ENCODE measurements around the gene ARHGAP15. TPM values are rescaled to one million over a fixed set of nuclear protein-coding genes. Genes with fewer than 3 reads are reported as not detected.

ARHGAP15 gene
- total and polyA plus RNA-seq, 7 experiments from 2014 or later = 164 to 311 (median 201) TPM

GRCh38 chr2:143545949-143546255, 416.7 kb downstream of the ARHGAP15 start:
- Mint-ChIP-seq H3K36me3 (peaks cover 7 to 39% (median 30%) of the 10 kb centered on the region in 5 donors), H3K4me1 (peaks cover 25 to 57% (median 49%) of the 10 kb centered on the region in 7 donors)
- CTCF ChIA-PET = no interaction called here

GRCh38 chr2:143548032-143548431, 418.8 kb downstream of the ARHGAP15 start:
- no peak for DNase-seq
- POLR2A ChIA-PET = interaction anchor here (0.7 kb wide), 1 partner anchor 35 kb away, joined by 4 read pairs; no protein-coding TSS in a partner anchor
- no peaks in the 10 kb centered on the region for H3K9me3 ChIP-seq (ENCODE audit: control insufficient read depth in 2 of 3, low read length in 3 of 3)
- CTCF ChIA-PET = no interaction called here
- no peak overlapping the region for H3K4me3 Mint-ChIP-seq
- no peaks in the 10 kb centered on the region for H3K36me3 ChIP-seq (ENCODE audit: control insufficient read depth in 2 of 3, insufficient read depth in 3 of 3, low read length in 3 of 3)
- no peak overlapping the region for H3K4me3 ChIP-seq (ENCODE audit: low read length)
- H3K9me3 Mint-ChIP-seq = peaks cover 0 to 2% (median 0%) of the 10 kb centered on the region in 11 donors
- H3K27me3 Mint-ChIP-seq = no peaks in the 10 kb centered on the region
- no peak for ATAC-seq
- intact Hi-C loops (cut with micrococcal nuclease) = no loop called here
- H3K4me1 ChIP-seq (ENCODE audit: control insufficient read depth in 2 of 2, insufficient read depth in 2 of 2, low read length in 2 of 2) = peaks cover 6 to 7% of the 10 kb centered on the region in 2 donors
- peaks cover 0 to 40% (median 22%) of the 10 kb centered on the region in 5 donors for H3K36me3 Mint-ChIP-seq
- H3K27ac ChIP-seq (ENCODE audit: low read depth, low read length) = no peak overlapping the region
- H3K27me3 ChIP-seq (ENCODE audit: control insufficient read depth in 2 of 2, insufficient read depth in 2 of 2, low read length in 2 of 2) = no peaks in the 10 kb centered on the region
- no peak overlapping the region for H3K27ac Mint-ChIP-seq
- peaks cover 19 to 46% (median 38%) of the 10 kb centered on the region in 7 donors for H3K4me1 Mint-ChIP-seq

More at GRCh38 chr2:143545949-143546255, 416.7 kb downstream of the ARHGAP15 start:
- peak overlapping the region in 2 of 9 donors; percentile 49 to 53 for H3K27ac Mint-ChIP-seq
- Histone ChIP-seq H3K27me3 (ENCODE audit: control insufficient read depth in 2 of 2, insufficient read depth in 2 of 2, low read length in 2 of 2) (no peaks in the 10 kb centered on the region), H3K4me3 (ENCODE audit: low read length) (no peak overlapping the region), H3K9me3 (ENCODE audit: control insufficient read depth in 2 of 3, low read length in 3 of 3) (no peaks in the 10 kb centered on the region), H3K4me1 (ENCODE audit: control insufficient read depth in 2 of 2, insufficient read depth in 2 of 2, low read length in 2 of 2) (peaks cover 6 to 7% of the 10 kb centered on the region in 2 donors), H3K36me3 (ENCODE audit: control insufficient read depth in 2 of 3, insufficient read depth in 3 of 3, low read length in 3 of 3) (no peaks in the 10 kb centered on the region), H3K27ac (ENCODE audit: low read depth, low read length) (no peak overlapping the region)
- H3K27me3 Mint-ChIP-seq = no peaks in the 10 kb centered on the region
- no peak for ATAC-seq
- intact Hi-C loops (cut with micrococcal nuclease) = loop anchor here in 1 of 2 donors (2.0 kb wide), 1 partner anchor 17 kb away; no protein-coding TSS in a partner anchor
- POLR2A ChIA-PET = no interaction called here
- no peak overlapping the region for H3K4me3 Mint-ChIP-seq
- H3K9me3 Mint-ChIP-seq = peaks cover 0 to 10% (median 2%) of the 10 kb centered on the region in 11 donors
- DNase-seq = no peak

- no peak overlapping the region for H3K27ac ChIP-seq (ENCODE audit: low read depth, low read length)
- H3K9me3 Mint-ChIP-seq = peaks cover 0 to 2% (median 0%) of the 10 kb centered on the region in 11 donors
- no peaks in the 10 kb centered on the region for H3K27me3 ChIP-seq (ENCODE audit: control insufficient read depth in 2 of 2, insufficient read depth in 2 of 2, low read length in 2 of 2)
- no peaks in the 10 kb centered on the region for H3K27me3 Mint-ChIP-seq
- no peaks in the 10 kb centered on the region for H3K4me1 ChIP-seq (ENCODE audit: control insufficient read depth in 2 of 2, insufficient read depth in 2 of 2, low read length in 2 of 2)
- DNase-seq = no peak
- H3K27ac Mint-ChIP-seq = peak overlapping the region in 2 of 9 donors; percentile 32 to 37
- POLR2A ChIA-PET = no interaction called here
- no peak overlapping the region for H3K4me3 Mint-ChIP-seq
- H3K36me3 Mint-ChIP-seq = peaks cover 0 to 49% (median 18%) of the 10 kb centered on the region in 5 donors
- no peaks in the 10 kb centered on the region for H3K9me3 ChIP-seq (ENCODE audit: control insufficient read depth in 2 of 3, low read length in 3 of 3)
- H3K4me1 Mint-ChIP-seq = peaks cover 9 to 24% (median 14%) of the 10 kb centered on the region in 7 donors
- intact Hi-C loops (cut with micrococcal nuclease) = no loop called here
- no peaks in the 10 kb centered on the region for H3K36me3 ChIP-seq (ENCODE audit: control insufficient read depth in 2 of 3, insufficient read depth in 3 of 3, low read length in 3 of 3)
- no peak overlapping the region for H3K4me3 ChIP-seq (ENCODE audit: low read length)
- no peak for ATAC-seq
- CTCF ChIA-PET = no interaction called here
These were observed 421.3 kb downstream of the ARHGAP15 start for GRCh38 chr2:143550500-143550899.

- no peak for ATAC-seq
- Histone ChIP-seq H3K27ac (ENCODE audit: low read depth, low read length) (no peak overlapping the region), H3K4me3 (ENCODE audit: low read length) (no peak overlapping the region), H3K4me1 (ENCODE audit: control insufficient read depth in 2 of 2, insufficient read depth in 2 of 2, low read length in 2 of 2) (no peaks in the 10 kb centered on the region), H3K9me3 (ENCODE audit: control insufficient read depth in 2 of 3, low read length in 3 of 3) (no peaks in the 10 kb centered on the region), H3K27me3 (ENCODE audit: control insufficient read depth in 2 of 2, insufficient read depth in 2 of 2, low read length in 2 of 2) (no peaks in the 10 kb centered on the region), H3K36me3 (ENCODE audit: control insufficient read depth in 2 of 3, insufficient read depth in 3 of 3, low read length in 3 of 3) (peaks cover 0 to 8% (median 0%) of the 10 kb centered on the region in 3 experiments)
- no peak overlapping the region for H3K4me3 Mint-ChIP-seq
- peaks cover 0 to 4% (median 0%) of the 10 kb centered on the region in 11 donors for H3K9me3 Mint-ChIP-seq
- intact Hi-C loops (cut with micrococcal nuclease) = no loop called here
- H3K36me3 Mint-ChIP-seq = peaks cover 7 to 55% (median 34%) of the 10 kb centered on the region in 5 donors
- no peak for DNase-seq
- peak overlapping the region in 1 of 9 donors; percentile 37 for H3K27ac Mint-ChIP-seq
- H3K27me3 Mint-ChIP-seq = no peaks in the 10 kb centered on the region
- H3K4me1 Mint-ChIP-seq = peaks cover 0 to 19% (median 5%) of the 10 kb centered on the region in 7 donors
- ChIA-PET POLR2A (no interaction called here), CTCF (no interaction called here)
These were observed 422.9 kb downstream of the ARHGAP15 start for GRCh38 chr2:143551971-143552650.

- H3K27me3 Mint-ChIP-seq = no peaks in the 10 kb centered on the region
- Histone ChIP-seq H3K27ac (ENCODE audit: low read depth, low read length) (no peak overlapping the region), H3K36me3 (ENCODE audit: control insufficient read depth in 2 of 3, insufficient read depth in 3 of 3, low read length in 3 of 3) (peaks cover 0 to 8% (median 0%) of the 10 kb centered on the region in 3 experiments), H3K27me3 (ENCODE audit: control insufficient read depth in 2 of 2, insufficient read depth in 2 of 2, low read length in 2 of 2) (no peaks in the 10 kb centered on the region), H3K9me3 (ENCODE audit: control insufficient read depth in 2 of 3, low read length in 3 of 3) (no peaks in the 10 kb centered on the region), H3K4me1 (ENCODE audit: control insufficient read depth in 2 of 2, insufficient read depth in 2 of 2, low read length in 2 of 2) (no peaks in the 10 kb centered on the region), H3K4me3 (ENCODE audit: low read length) (no peak overlapping the region)
- H3K4me1 Mint-ChIP-seq = peaks cover 0 to 22% (median 8%) of the 10 kb centered on the region in 7 donors
- peaks cover 0 to 4% (median 0%) of the 10 kb centered on the region in 11 donors for H3K9me3 Mint-ChIP-seq
- ChIA-PET POLR2A (no interaction called here), CTCF (no interaction called here)
- DNase-seq (no peak), ATAC-seq (no peak)
- intact Hi-C loops (cut with micrococcal nuclease) = no loop called here
- peaks cover 12 to 66% (median 42%) of the 10 kb centered on the region in 5 donors for H3K36me3 Mint-ChIP-seq
- no peak overlapping the region for H3K4me3 Mint-ChIP-seq
- no peak overlapping the region for H3K27ac Mint-ChIP-seq
These were observed 424.0 kb downstream of the ARHGAP15 start for GRCh38 chr2:143553261-143553660.

GRCh38 chr2:143558665-143559064, 429.4 kb downstream of the ARHGAP15 start:
- H3K27ac Mint-ChIP-seq = peak overlapping the region in 1 of 9 donors; percentile 2

More at GRCh38 chr2:143558665-143559064, 429.4 kb downstream of the ARHGAP15 start:
- ChIA-PET POLR2A (no interaction called here), CTCF (interaction anchor here (0.8 kb wide), 1 partner anchor 163 kb away, joined by 4 read pairs; no protein-coding TSS in a partner anchor)
- no peak for ATAC-seq
- Mint-ChIP-seq H3K4me1 (peaks cover 0 to 15% (median 8%) of the 10 kb centered on the region in 7 donors), H3K4me3 (no peak overlapping the region), H3K9me3 (peaks cover 0 to 4% (median 0%) of the 10 kb centered on the region in 11 donors), H3K36me3 (peaks cover 23 to 74% (median 59%) of the 10 kb centered on the region in 5 donors), H3K27me3 (no peaks in the 10 kb centered on the region)
- Histone ChIP-seq H3K27ac (ENCODE audit: low read depth, low read length) (no peak overlapping the region), H3K4me1 (ENCODE audit: control insufficient read depth in 2 of 2, insufficient read depth in 2 of 2, low read length in 2 of 2) (no peaks in the 10 kb centered on the region), H3K9me3 (ENCODE audit: control insufficient read depth in 2 of 3, low read length in 3 of 3) (no peaks in the 10 kb centered on the region), H3K27me3 (ENCODE audit: control insufficient read depth in 2 of 2, insufficient read depth in 2 of 2, low read length in 2 of 2) (no peaks in the 10 kb centered on the region), H3K4me3 (ENCODE audit: low read length) (no peak overlapping the region), H3K36me3 (ENCODE audit: control insufficient read depth in 2 of 3, insufficient read depth in 3 of 3, low read length in 3 of 3) (peaks cover 0 to 22% (median 14%) of the 10 kb centered on the region in 3 experiments)
- DNase-seq = no peak
- intact Hi-C loops (cut with micrococcal nuclease) = no loop called here

Data from naive thymus-derived CD4-positive, alpha-beta T cell (primary cell).